K562 (cell line): Measurements from ENCODE around the gene ENO2. TPM values are rescaled to one million over a fixed set of nuclear protein-coding genes. Genes with fewer than 3 reads are reported as not detected.

Experiments
- ADNP ChIP-seq: fragments of 200-800 bp; sonication (Bioruptor generic); IDR thresholded peaks from 2 replicates; pipeline ENCODE4 v1.6.1; 2016; ENCODE audit warnings: missing genetic modification characterization, missing compliant biosample characterization
- CBX5 ChIP-seq: IDR thresholded peaks from 2 replicates; pipeline ENCODE4 v1.6.1; 2014; ENCODE audit warnings: low read depth, borderline replicate concordance
- MAX ChIP-seq: sonication (generic); formaldehyde crosslinking; IDR thresholded peaks from 2 replicates; pipeline ENCODE4 v1.9.0; 2022; ENCODE audit warnings: mild to moderate bottlenecking, missing genetic modification reagents
- RNF219 ChIP-seq: fragments of 250-450 bp; sonication (Bioruptor Pico); IDR thresholded peaks from 2 replicates; pipeline ENCODE4 v1.5.0; 2022; ENCODE audit warnings: mild to moderate bottlenecking
- STAT5A ChIP-seq: IDR thresholded peaks from 2 replicates; pipeline ENCODE4 v1.6.1; 2012; ENCODE audit warnings: low read length, inconsistent platforms, borderline replicate concordance
- TAL1 ChIP-seq: fragments of 450-650 bp; IDR thresholded peaks from 2 replicates; pipeline ENCODE4 v1.6.1; 2016; ENCODE audit warnings: mild to moderate bottlenecking
- XRCC4 ChIP-seq: IDR thresholded peaks from one replicate; pipeline ENCODE4 v1.6.1; 2011; ENCODE audit not compliant: insufficient read depth, insufficient read length; ENCODE audit errors: extremely low read depth
- ZNF57 ChIP-seq: fragments of 450-650 bp; formaldehyde crosslinking; IDR thresholded peaks from 2 replicates; pipeline ENCODE4 v1.4.0; 2020; ENCODE audit warnings: mild to moderate bottlenecking, moderate library complexity
- polyA plus RNA-seq, 8 experiments: library from polyadenylated mRNA; depleted of rRNA in 4 of 8; stranded (reverse) in 5 of 8; unstranded in 3 of 8; fragments of >200 nt; fragmentation: Nextera tagmentation in 2 of 8; fragmentation: Illumina TruSeq in 1 of 8; extraction: Ambion mirVana in 2 of 8; extraction: Trizol in 1 of 8; gene quantifications; 2 replicates each; pipeline versions ENCODE4 v1.2.1 to v1.2.3, GENCODE V29; 2011 to 2014; ENCODE audit warnings: inconsistent platforms in 1 of 8, missing spikeins in 1 of 8
- total RNA-seq, 7 experiments: library from RNA; depleted of rRNA in 6 of 7; stranded (reverse); fragments of >200 nt in 6 of 7; fragmentation: Illumina TruSeq in 2 of 7; extraction: Trizol in 2 of 7; gene quantifications; 2 replicates each; pipeline versions ENCODE4 v1.2.1 to v1.2.3, GENCODE V29; 2011 to 2021; ENCODE audit warnings: low replicate concordance in 1 of 7
- TF ChIP-seq, protein P1 (sequence below), 2 experiments: fragments of 450-650 bp; IDR thresholded peaks; 2 replicates each; pipeline ENCODE4 v1.6.1; 2016; ENCODE audit warnings: mild to moderate bottlenecking in 2 of 2, borderline replicate concordance in 1 of 2, low read depth in 1 of 2, moderate library complexity in 1 of 2

ENO2 gene
- total and polyA plus RNA-seq, 9 of the 15 experiments (the other 6 are each of a cell fraction or from before 2014, with no cell fraction given): 10.9 to 43.3 (median 21.0) TPM

- TF ChIP-seq ADNP (no peak), TAL1 (no peak), CBX5 (no peak), STAT5A (no peak), XRCC4 (no peak), MAX (peak; percentile 84), ZNF57 (CRISPR knock-in tag) (no peak), RNF219 (CRISPR knock-in tag) (no peak)
- TF ChIP-seq, protein P1, sequence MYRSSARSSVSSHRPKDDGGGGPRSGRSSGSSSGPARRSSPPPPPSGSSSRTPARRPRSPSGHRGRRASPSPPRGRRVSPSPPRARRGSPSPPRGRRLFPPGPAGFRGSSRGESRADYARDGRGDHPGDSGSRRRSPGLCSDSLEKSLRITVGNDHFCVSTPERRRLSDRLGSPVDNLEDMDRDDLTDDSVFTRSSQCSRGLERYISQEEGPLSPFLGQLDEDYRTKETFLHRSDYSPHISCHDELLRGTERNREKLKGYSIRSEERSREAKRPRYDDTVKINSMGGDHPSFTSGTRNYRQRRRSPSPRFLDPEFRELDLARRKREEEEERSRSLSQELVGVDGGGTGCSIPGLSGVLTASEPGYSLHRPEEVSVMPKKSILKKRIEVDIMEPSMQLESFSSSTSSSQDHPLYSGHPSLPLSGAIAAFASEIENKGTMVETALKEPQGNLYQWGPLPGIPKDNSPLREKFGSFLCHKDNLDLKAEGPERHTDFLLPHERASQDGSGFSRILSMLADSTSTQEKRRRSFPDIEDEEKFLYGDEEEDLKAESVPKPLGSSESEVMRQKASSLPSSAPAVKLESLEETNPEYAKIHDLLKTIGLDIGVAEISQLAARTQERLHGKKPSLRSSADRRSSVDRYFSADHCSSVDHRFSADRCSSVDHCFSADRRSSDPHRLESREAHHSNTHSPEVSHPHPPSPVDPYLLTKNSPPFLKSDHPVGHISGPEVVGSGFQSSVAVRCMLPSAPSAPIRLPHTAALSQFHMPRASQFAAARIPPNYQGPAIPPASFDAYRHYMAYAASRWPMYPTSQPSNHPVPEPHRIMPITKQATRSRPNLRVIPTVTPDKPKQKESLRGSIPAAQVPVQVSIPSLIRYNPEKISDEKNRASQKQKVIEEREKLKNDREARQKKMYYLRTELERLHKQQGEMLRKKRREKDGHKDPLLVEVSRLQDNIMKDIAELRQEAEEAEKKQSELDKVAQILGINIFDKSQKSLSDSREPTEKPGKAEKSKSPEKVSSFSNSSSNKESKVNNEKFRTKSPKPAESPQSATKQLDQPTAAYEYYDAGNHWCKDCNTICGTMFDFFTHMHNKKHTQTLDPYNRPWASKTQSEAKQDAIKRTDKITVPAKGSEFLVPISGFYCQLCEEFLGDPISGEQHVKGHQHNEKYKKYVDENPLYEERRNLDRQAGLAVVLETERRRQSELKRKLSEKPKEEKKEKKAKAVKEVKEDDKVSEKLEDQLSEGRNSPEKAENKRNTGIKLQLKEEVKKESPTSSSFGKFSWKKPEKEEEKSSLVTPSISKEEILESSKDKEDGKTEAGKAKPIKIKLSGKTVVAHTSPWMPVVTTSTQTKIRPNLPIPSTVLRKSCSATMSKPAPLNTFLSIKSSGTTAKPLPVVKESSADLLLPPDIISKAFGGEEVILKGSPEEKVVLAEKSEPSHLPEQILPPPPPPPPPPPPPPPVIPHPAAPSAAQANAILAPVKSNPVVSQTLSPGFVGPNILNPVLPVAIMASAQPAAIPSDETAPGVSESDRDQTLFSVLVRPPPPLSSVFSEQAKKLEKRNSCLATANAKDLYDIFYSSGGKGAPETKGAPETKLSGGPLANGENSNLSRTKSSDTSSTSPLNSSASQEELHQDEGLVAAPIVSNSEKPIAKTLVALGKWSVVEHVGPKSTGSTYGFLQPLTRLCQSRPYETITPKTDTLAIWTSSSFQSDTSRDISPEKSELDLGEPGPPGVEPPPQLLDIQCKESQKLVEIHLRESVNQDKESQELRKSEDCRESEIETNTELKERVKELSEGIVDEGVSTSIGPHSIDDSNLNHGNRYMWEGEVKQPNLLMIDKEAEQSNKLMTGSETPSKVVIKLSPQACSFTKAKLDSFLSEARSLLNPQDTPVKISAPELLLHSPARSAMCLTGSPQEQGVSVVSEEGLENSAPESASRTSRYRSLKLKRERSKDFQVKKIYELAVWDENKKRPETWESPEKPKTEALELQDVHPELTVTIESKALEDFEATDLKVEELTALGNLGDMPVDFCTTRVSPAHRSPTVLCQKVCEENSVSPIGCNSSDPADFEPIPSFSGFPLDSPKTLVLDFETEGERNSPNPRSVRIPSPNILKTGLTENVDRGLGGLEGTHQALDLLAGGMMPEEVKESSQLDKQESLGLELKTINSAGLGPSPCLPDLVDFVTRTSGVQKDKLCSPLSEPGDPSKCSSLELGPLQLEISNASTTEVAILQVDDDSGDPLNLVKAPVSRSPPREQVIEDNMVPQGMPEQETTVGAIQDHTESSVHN (IDR thresholded peaks at IDR 0.05; ENCODE audit: borderline replicate concordance in 1 of 2, low read depth in 1 of 2): no peak
These were observed 23.4 kb upstream of the ENO2 start (continued) for GRCh38 chr12:6890789-6891645.
